Measurements from ENCODE around the gene TNIK.

TNIK gene

DNA sequence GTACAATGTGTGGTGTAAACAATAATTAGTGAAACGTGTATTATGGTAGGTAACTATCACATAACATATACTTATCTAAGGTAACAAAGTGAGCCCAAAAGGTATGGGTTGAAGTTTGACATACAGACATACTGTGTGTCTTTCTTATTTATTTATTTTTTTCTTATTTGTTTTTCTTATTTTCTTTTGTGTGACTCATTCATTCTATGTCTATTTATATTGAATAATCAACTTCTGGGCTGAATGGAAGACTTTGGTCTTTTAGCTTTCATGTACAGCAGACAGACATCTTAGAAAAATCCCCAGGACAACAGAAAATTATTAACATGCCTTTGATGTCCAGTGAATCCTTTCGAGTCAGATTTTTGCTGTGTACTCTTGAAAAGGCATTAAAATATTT, 233.4 kb downstream of the TNIK start:
- no peak for DNase-seq (ENCODE audit: low read depth)

DNA sequence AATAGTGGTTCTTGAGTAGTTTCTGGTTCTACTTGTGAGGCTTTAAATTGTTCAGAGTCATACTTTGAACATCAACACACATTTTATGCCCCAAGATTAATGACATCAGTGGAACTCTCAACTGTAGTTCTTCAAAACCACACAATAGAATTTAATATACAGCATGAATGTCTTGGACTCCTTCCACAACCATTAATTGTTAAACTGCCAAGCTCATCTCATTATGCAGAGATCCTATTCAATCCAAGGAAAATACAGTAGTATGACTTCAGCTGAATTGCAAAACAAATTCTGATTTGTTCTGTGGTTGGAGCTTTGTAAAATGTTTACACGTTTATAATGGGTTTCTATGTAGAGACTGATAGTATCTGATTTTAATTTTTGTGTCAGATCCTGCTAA, 234.5 kb downstream of the TNIK start:
- no peak for DNase-seq (ENCODE audit: low read depth)

- DNase-seq (ENCODE audit: low read depth): no peak
Measured at GRCh38 chr3:171225165-171225564, 235.0 kb downstream of the TNIK start.

DNA sequence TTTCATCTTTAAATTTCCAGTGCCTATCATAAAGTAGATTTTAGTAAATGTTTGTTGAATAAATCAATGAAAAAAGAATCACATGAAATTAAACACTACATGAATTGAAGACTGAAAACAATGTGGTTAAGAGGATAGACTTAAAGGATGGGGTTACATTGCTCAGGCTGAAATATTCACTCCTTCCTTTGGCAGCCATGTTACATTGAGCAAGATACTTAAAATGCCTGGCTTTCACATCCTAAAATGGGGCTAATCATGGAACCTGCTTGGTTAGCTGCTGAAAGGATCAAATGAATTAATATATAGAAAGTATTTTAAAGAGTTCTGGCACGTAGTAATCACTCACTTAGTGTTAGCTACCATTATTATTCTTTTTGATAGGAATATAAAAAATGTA, 236.8 kb downstream of the TNIK start:
- DNase-seq (ENCODE audit: low read depth): no peak

GRCh38 chr3:171222995-171223394, 237.2 kb downstream of the TNIK start:
- DNase-seq (ENCODE audit: low read depth): no peak

- DNase-seq (ENCODE audit: low read depth): no peak
Measured at GRCh38 chr3:171221597-171221996, 238.6 kb downstream of the TNIK start.

GRCh38 chr3:171221104-171221503, 239.1 kb downstream of the TNIK start:
- DNase-seq (ENCODE audit: low read depth): no peak

- no peak for DNase-seq (ENCODE audit: low read depth)
Measured at GRCh38 chr3:171219258-171219657, 240.9 kb downstream of the TNIK start.

DNA sequence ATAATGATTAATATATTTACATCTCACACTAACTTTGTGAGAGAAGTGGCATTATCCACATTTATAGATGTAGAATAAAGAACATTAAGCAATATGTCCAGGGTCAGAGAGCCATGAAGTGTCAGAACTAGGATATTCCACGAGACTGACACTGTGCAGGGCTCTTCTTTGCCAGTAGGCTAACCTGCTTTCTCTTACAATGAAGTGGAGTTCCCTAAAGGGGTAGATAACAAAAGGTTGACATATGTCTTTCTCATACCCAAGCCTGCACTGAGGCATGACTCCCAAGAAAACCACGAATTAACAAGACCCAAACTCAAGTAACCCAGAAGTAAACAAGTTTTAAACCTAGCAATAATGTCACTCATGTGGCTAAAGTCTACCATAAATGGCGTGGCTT, 242.1 kb downstream of the TNIK start:
- DNase-seq (ENCODE audit: low read depth): no peak

GRCh38 chr3:171213907-171214306, 246.3 kb downstream of the TNIK start:
- no peak for DNase-seq (ENCODE audit: low read depth)

- DNase-seq (ENCODE audit: low read depth): no peak
Measured at GRCh38 chr3:171213178-171213577, 247.0 kb downstream of the TNIK start.

DNA sequence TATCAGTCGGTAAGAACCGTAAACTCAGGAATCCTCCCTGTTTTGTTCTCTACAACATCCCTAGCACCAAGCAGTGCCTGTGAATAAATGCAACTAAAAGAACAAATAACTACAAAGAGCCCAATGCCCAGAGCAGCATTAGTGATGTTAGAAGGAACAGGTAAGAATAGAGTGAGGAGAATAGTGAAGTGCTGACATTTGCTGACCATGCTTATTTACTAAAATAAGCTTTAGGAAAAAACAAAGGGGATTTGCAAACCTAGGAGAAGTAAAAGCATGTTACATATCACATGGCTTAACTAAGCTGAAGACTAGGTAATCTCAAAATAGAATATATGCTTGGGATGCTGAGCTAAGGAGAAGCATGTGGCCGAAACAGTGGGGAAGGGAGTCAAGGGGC, 247.6 kb downstream of the TNIK start:
- no peak for DNase-seq (ENCODE audit: low read depth)

DNA sequence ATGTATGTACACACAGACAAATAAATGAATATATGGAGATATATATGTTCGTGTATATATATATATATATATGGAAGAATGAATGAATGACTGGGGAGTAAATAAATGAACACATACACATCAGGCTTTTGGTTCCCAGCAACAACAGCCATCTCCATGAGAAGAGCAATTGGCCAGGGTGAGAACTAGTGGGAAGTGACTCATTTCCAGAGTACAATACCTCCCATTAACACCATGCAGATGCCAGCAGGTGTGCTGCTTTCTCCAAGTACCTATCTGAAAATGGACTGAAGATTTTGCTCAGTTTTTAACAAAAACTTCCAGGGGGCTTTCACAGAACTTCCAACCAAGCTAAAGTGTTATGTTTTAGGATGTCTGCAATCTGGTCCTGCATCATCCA, 253.9 kb downstream of the TNIK start:
- DNase-seq (ENCODE audit: low read depth): no peak

- DNase-seq (ENCODE audit: low read depth): no peak
Measured at GRCh38 chr3:171204942-171205341, 255.3 kb downstream of the TNIK start.

DNA sequence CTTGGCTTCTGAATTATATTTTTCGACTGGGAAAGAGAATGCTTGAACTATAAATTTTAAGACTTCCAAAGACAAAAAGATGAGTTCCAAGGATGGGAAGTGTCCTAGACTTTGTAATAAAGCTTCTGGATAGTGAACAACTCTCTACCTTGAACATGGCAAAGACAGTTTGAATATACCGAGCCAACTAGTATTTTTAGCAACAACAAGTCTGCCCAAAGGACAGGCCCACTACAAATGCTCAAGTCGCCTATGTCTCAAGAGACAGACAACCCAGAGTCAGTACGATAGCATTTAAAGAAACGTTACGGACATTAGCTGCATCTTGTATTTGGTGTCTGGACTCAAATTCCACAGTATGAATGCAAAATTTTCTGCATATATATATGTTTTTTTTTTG, 258.4 kb downstream of the TNIK start:
- no peak for DNase-seq (ENCODE audit: low read depth)

DNA sequence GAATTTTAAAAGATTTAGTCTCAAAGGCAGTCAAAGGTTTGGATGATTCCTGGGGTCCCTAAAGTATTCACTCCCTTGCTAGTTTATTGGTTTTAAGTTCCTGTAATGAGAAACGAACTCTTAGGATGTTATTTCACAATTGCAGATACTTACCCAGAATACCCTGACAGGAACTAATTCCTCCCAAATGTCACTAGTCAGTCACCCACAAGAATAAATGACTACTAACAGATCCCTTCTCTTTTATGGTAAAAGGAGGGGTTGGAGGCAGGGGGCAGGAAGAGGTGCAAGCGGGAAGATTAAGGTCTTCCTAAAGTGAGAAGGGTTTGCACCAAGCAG, 259.5 kb downstream of the TNIK start:
- DNase-seq (ENCODE audit: low read depth): no peak

DNA sequence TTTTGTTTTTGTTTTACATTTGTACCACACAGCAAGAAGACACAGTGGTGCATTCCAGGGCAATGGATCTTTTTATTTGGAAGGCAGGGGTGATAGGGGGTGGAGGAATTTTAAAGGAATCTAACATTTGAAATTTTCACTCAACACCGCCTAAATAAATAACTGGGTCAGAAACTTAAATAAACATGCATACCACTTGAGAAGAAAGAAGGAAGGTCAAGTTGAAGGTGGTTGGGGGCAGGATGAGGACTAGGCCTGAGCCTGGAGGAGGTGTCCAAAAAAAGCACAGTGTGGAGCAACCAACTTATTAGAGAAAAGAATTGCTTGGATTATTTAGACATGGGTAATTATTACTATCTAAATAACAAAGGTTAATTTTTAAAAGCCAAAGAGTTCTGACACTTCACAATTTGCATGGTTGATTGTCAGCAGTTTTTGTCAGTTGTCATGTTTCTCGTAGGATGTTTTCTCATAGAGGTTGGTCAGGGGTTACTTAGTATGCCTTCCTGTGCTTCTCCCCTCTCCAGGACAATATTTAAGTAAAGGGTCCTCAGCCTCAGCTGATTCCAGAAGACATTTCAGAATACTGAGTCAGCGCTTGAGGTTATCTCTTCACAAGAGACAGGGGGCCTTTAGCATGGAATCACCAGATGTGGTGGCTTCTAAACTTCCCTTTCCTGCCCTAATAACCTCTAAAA, 260.0 kb downstream of the TNIK start:
- DNase-seq (ENCODE audit: low read depth): no peak

DNA sequence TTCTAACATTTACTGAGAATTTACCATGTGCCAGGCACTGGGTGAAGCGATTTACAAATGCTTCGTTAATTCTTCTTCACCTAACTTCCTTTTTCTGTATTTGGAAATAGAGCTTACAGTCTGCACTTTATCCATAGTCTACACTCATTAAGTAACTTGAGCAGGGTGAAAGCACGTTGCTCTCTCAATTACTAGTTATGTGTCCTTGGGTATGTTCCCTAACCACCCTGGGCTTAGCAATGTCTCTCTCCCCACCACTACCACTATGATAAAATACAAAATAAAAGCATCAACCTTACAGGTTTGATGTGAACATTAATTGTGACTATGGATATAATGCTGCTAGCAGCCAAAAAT, 260.8 kb downstream of the TNIK start:
- DNase-seq (ENCODE audit: low read depth): no peak

- DNase-seq (ENCODE audit: low read depth): no peak
Measured at GRCh38 chr3:171198781-171199472, 261.3 kb downstream of the TNIK start.

- no peak for DNase-seq (ENCODE audit: low read depth)
Measured at GRCh38 chr3:171195686-171196085, 264.5 kb downstream of the TNIK start.

DNA sequence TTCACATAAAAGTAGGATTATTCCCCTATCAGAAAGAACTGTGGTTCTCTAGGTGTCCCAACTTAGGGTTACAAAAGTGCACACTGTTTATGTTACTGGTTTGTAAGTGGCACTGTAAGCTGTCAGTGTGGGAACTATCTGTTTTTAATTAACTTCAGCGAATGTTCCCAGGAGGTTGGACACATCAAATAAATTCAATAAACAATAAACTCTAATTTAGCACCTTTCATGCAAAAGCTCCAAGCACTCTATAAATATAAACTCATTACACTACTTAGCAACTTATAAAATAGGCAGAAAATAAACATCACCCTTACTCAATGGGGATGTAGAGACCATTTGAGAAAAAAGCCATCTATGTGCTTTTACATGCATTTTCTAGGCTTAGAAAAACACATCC, 265.2 kb downstream of the TNIK start:
- DNase-seq (ENCODE audit: low read depth): no peak

GRCh38 chr3:171193693-171194092, 266.5 kb downstream of the TNIK start:
- no peak for DNase-seq (ENCODE audit: low read depth)

DNA sequence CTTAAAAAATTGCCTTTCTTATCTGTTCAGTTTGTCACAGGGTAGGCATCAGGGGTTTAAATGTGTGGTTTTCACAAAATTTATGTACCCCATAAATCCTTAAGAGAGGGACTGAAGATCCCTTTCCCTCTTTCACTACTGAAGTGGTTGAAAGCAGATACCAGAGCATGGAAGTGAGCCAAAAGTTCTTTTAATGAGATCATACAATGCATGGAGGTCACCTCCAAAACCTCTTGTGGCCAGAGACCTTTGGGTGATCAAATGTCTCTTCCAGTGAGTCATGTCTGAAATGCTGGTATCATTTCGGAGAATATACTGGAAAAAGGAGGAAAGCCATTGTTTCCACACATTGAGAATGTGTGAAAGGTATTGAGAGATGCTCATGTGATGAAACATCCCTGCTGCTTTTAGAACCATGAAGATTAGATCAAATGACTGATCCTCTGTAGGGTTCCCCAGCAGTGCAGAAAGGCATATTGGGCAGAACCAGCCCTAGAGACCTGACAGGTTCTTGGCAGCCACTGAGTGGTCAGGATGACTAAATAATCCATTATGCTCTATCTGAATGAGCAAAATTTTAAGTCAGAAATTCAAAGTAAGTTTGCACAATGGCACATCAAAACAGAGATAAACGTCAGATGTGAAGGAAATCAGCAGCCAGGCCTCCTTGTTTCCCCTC, 267.9 kb downstream of the TNIK start:
- DNase-seq (ENCODE audit: low read depth): no peak

GRCh38 chr3:171190668-171191067, 269.5 kb downstream of the TNIK start:
- DNase-seq (ENCODE audit: low read depth): no peak
